ENCODE data around the gene TBC1D3B. TPM values are rescaled to one million over a fixed set of nuclear protein-coding genes. Genes with fewer than 3 reads are reported as not detected.
"Not testable (repeated sequence)": the region's sequence is repeated elsewhere in the genome, so short reads cannot be mapped to it uniquely, and the experiment has no call there.

The TBC1D3B gene
- total RNA-seq, 2 donors from 2014 or later = not detected

- DNase-seq (ENCODE audit: low spot score) = no peak
- Histone ChIP-seq H3K27me3 (no peaks in the 10 kb centered on the region), H3K4me1 (no peaks in the 10 kb centered on the region), H3K9me3 (no peaks in the 10 kb centered on the region), H3K36me3 (no peaks in the 10 kb centered on the region), H3K27ac (no peak overlapping the region), H3K4me3 (no peak overlapping the region)
- TF ChIP-seq, protein P1, sequence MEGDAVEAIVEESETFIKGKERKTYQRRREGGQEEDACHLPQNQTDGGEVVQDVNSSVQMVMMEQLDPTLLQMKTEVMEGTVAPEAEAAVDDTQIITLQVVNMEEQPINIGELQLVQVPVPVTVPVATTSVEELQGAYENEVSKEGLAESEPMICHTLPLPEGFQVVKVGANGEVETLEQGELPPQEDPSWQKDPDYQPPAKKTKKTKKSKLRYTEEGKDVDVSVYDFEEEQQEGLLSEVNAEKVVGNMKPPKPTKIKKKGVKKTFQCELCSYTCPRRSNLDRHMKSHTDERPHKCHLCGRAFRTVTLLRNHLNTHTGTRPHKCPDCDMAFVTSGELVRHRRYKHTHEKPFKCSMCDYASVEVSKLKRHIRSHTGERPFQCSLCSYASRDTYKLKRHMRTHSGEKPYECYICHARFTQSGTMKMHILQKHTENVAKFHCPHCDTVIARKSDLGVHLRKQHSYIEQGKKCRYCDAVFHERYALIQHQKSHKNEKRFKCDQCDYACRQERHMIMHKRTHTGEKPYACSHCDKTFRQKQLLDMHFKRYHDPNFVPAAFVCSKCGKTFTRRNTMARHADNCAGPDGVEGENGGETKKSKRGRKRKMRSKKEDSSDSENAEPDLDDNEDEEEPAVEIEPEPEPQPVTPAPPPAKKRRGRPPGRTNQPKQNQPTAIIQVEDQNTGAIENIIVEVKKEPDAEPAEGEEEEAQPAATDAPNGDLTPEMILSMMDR (IDR thresholded peaks at IDR 0.05) = no peak
Measured at GRCh38 chr17:36205637-36206485, 29.4 kb upstream of the TBC1D3B start.

- Histone ChIP-seq H3K27ac (no peak overlapping the region), H3K4me3 (no peak overlapping the region), H3K4me1 (no peaks in the 10 kb centered on the region), H3K9me3 (no peaks in the 10 kb centered on the region), H3K27me3 (no peaks in the 10 kb centered on the region), H3K36me3 (no peaks in the 10 kb centered on the region)
- no peak for DNase-seq (ENCODE audit: low spot score)
- TF ChIP-seq, protein P1 (IDR thresholded peaks at IDR 0.05) = no peak
Measured at GRCh38 chr17:36204724-36205500, 28.5 kb upstream of the TBC1D3B start.

GRCh38 chr17:36203335-36203734 lies 26.9 kb upstream of the TBC1D3B start:
- no peak overlapping the region for H3K4me3 ChIP-seq
- no peak overlapping the region for H3K27ac ChIP-seq
- no peaks in the 10 kb centered on the region for H3K36me3 ChIP-seq
- H3K4me1 ChIP-seq = peaks cover 0 to 9% of the 10 kb centered on the region in 2 donors
- TF ChIP-seq, protein P1 (IDR thresholded peaks at IDR 0.05) = no peak
- no peaks in the 10 kb centered on the region for H3K9me3 ChIP-seq
- no peaks in the 10 kb centered on the region for H3K27me3 ChIP-seq
- no peak for DNase-seq (ENCODE audit: low spot score)

GRCh38 chr17:36201506-36201905 lies 25.1 kb upstream of the TBC1D3B start:
- not testable (repeated sequence) for H3K27me3 ChIP-seq; H3K4me3 ChIP-seq; DNase-seq (ENCODE audit: low spot score); H3K36me3 ChIP-seq; H3K9me3 ChIP-seq; H3K4me1 ChIP-seq; H3K27ac ChIP-seq

DNA sequence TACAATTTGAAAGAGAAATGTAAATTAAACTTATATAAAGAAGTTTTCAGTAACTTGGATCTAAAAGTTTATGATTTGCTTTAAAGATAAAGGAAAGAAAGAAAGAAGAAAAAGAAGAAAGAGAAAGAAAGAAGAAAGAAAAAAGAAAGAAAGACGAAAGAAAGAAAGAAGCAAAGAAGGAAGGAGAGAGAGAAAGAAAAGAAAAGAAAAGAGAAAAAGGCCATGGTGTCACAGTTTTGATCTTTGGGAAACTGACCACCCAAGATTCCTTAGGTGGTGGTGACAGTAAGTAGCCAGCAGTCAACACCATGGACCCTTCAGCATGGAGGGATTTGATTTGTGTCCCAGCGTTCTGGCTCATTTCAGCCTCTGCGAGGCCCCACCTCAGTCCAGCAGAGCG lies 24.7 kb upstream of the TBC1D3B start:
- not testable (repeated sequence) for H3K27me3 ChIP-seq; H3K27ac ChIP-seq; DNase-seq (ENCODE audit: low spot score); H3K4me1 ChIP-seq; H3K9me3 ChIP-seq; H3K4me3 ChIP-seq; H3K36me3 ChIP-seq

DNA sequence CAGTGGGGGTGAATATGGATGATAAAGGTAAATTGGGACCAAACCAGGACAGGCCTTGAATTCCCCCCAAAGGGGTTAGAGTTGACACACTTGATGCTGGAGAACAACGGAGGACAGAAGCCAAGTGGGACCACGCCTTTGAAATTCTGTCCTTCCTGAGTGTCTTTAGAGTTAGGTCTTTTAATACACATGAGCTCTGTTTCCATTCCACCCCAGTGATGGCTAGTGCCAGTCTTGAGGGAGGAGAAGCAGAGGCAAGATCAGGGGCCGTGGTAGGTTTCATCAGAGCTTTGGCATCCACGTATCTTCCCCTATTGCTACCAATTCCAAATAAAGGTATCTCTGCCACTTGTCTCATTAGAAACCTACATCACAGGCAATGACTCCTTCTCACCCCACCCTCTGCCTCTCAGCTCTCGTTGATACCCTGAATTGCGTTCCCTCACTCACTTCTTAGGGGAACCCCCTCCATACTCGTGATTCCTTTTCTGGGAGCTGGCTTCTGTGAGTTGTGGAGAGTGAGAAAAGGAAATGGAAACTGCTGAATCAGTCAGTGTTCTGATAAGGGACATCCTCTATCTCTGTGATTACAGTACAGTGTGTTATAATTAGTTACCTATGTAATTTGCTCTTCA lies 22.5 kb upstream of the TBC1D3B start:
- Histone ChIP-seq H3K27ac (no peak overlapping the region), H3K9me3 (no peaks in the 10 kb centered on the region), H3K36me3 (no peaks in the 10 kb centered on the region), H3K4me3 (no peak overlapping the region), H3K27me3 (no peaks in the 10 kb centered on the region), H3K4me1 (peaks cover 0 to 9% of the 10 kb centered on the region in 2 donors)
- TF ChIP-seq, protein P1 (IDR thresholded peaks at IDR 0.05) = no peak
- no peak for DNase-seq (ENCODE audit: low spot score)

Data from right atrium auricular region (tissue), 2 donors.